GM21447 (cell line): ENCODE measurements around the gene PI16.

Experiments used
- ATAC-seq: cut with Tn5 transposase; IDR thresholded peaks from one replicate; pipeline ENCODE4 v1.9.1; 2021; ENCODE audit not compliant: unreplicated experiment

PI16 gene

GRCh38 chr6:36997811-36998722 is 43.5 kb downstream of the PI16 start:
- ATAC-seq, result no peak

DNA sequence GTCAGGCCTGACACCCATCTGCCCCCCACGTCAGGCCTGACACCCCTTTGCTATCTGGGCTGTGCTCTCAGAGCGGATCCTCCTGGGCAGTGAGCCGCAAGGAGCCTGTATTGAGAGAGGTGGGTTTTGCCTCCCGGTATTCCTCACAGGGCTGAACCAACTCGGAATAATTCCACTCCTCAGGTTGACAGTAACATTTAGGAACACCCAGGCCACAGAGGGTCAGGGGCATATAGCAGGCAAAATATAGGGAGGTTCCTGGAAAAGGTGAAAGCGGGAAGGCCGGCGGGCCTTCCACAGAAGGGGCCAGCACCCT is 44.1 kb downstream of the PI16 start:
- no peak for ATAC-seq

DNA sequence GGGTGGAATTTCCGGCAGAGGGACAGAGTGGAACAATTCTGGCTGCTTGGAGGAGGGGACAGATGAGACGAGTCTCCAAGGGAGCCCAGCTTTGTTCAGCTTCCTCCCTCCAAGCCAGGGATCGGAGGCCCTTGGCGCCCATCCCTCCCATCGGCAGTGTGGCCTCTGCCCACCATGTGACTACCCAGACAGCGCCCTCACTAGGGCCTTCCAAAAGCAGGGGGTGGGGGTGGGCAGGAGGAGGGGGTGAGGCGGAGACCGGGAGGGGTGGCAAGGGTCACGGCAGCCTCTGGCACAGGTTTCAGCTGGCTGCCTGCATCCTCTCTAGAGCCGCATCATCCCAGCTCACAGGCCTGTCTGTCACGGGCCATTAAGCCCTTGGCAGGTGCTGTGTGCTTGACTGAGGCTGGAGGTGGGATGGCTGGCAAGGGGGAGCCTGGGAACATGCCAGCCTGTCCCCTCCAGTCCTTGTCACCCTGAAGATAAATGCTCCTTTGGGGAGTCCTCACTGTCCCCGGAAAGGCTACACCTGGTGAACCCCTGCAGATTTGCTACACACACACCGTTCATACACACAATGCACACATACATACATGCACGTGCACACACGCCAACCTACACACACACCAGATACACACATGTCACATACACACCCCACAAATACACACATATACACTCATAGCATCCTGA is 44.7 kb downstream of the PI16 start:
- ATAC-seq, result no peak

DNA sequence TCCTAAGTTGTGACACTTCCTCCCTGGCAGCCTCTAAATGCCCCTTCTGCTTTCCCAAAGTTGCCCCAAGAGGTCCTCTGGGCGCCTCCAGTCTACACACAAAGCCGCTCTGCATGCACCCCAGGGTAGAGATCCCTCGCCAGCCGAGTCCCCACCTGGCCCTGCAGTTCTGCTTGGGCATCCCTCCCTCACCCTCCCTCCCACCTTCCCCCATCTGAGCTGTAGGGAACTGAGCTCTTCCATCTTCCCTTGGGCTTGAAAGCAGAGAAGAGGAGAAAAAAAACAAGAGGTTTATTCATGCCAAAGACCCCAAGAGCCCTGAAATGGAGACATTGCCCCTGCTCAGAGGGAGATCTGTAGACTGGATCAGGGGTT is 45.2 kb downstream of the PI16 start:
- ATAC-seq, result no peak

GRCh38 chr6:37004044-37004980 is 49.8 kb downstream of the PI16 start:
- ATAC-seq, result no peak

GRCh38 chr6:37005061-37005810 is 50.7 kb downstream of the PI16 start, which contains the start of gene FGD2:
TSS of gene FGD2 (plus strand) at chr6:37005655. CDS start at chr6:37005818, 163 bp downstream.
- peak; percentile 60 for ATAC-seq

DNA sequence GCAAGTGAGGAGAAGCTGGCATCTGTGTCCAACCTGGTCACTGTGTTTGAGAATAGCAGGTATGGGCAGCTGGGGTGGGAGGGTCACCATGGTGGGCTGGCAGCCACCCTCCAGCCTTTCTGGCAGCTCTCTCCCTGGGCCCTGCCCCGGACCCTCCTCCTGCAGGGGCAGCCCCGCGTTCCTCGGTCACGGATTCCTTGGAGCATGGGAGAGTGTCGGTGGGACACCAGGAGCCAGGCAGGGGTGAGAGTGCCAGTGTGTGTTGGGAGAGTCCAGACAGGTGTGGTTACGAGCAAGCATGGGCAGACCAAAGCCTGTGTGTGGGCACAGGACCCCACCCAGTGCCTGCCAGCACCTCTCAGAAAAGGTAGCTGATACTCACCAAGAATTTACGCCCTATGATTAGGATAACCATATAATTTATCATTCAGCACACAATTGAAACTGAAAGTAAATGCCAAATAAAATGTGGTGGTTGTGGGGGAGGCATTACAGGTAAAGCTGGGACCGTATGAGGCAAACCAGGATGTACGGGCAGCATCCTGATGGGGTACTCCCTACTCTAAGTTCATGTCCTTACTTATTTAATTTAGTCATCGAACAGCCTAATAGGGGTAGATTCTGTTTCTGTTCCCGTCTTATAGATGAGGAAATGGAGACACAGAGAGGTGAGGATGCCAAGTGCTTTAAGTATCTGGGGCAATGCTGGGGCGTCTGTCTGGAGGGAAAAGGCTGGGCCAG is 51.5 kb downstream of the PI16 start:
- ATAC-seq, result peak; percentile 3

DNA sequence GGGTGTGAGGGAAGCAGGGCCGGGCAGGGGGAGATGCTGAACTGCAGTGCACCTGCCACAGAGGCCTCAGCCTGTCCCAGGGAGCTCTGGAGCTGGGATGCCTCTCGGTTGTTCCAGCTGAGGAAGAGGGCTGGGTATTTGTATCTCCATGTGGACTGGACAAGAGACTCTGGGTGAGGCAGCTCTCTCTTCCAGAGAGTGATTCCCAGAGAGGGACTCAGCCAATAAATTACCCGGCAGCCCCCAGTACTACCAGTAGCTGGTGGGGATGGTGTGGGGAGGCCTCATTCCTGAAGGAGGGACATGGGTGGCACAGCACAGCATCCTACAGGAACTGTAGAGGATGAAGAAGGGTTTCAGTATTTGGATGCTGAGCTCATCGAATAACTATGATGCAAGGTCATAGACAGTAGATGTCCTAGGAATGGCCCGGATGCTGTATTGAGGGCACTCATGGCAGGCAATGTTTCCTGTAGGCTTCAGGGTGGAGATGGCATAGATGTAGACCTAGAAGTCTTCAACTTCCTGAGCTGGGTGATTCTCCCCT is 52.3 kb downstream of the PI16 start:
- peak; percentile 1 for ATAC-seq

DNA sequence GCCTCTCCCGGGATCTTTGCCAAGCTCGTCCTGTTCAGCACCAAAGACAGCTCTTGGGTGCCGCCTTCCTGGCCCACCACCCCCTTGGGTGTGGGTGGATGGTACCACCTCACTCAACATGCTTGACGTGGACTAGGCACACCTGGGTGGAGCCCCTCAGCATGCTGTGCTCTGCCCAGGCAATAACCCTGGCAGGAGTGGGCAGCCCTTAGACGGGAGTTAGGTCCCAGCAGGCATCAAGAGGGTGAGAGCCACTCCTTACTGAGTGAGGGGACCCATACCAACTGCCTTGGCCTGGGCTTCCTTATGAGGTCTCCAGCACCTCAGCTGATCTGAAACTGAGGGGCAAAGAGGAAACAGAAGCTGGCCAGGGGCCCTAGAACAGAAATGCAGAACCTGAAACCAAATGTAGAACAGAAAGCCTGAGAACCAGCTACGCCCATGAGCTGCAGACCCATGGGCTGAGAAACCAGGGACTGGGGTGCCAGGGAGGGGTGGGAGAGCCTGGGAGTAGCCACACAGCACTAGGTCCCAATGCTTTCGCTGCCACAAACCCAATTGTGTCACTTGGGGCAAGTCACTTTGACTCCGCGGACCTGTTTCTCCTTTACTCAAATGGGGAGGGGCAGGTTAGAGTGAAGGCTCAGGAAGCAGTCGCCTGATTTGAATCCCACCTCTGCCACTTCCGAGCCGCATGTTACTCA is 53.0 kb downstream of the PI16 start:
- ATAC-seq, result peak; percentile 39

GRCh38 chr6:37008484-37009465 is 54.2 kb downstream of the PI16 start:
- ATAC-seq, result no peak

GRCh38 chr6:37010402-37010892 is 55.9 kb downstream of the PI16 start:
- no peak for ATAC-seq

- ATAC-seq, result no peak
Measured at GRCh38 chr6:37011656-37012378, 57.3 kb downstream of the PI16 start.

DNA sequence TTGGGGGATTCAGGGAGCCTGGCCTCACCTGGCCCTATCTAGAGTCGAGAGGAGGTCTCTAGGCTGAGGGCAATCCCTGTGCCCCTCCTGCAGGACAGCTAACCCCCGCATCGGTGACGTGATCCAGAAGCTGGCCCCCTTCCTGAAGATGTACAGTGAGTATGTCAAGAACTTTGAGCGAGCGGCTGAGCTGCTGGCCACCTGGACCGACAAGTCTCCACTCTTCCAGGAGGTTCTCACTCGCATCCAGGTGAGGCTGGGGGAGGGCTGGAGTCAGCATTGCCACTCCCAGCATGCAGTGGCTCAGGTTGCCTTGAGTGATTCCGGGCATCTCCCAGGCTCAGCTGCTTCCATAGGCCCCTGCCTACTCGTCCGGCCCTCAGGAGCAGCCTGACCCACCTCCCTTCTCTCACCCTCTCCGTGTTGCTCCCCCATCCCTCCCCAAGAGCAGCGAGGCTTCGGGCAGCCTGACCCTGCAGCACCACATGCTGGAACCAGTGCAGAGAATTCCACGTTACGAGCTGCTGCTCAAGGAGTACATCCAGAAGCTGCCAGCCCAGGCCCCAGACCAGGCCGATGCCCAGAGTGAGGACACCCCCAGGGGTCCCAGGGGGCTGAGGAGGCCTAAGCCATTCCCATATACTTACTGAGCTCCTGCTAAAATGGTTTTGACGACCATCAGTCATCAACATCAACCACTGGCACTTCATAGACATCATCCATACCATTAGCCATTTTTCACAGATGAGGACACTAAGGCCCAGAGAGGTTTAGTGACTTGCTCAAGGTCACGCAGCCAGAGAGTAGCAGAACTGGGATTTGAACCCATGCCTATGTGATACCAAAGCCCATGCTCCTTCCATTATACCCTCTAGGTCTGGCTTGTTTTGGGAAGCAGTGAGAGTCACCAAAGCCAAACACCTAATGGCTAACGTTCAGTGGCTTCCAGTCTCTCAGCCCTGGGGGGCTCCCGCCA is 59.3 kb downstream of the PI16 start:
- ATAC-seq, result no peak
